Activated CD8-positive, alpha-beta memory T cell treated with anti-CD3 and anti-CD28 coated beads for 48 hours (primary cell): ENCODE data around the gene TTYH1.

Experiments
- DNase-seq, 3 experiments: peaks; one replicate each; pipeline ENCODE4 v3.0.0-alpha.2; 2020; ENCODE audit warnings: low read depth in 2 of 3, low spot score in 2 of 3

Gene TTYH1

GRCh38 chr19:54475706-54476105 lies 60.4 kb downstream of the TTYH1 start:
- no peak for DNase-seq

- no peak for DNase-seq
These were observed 62.4 kb downstream of the TTYH1 start for GRCh38 chr19:54477650-54478049.

DNA sequence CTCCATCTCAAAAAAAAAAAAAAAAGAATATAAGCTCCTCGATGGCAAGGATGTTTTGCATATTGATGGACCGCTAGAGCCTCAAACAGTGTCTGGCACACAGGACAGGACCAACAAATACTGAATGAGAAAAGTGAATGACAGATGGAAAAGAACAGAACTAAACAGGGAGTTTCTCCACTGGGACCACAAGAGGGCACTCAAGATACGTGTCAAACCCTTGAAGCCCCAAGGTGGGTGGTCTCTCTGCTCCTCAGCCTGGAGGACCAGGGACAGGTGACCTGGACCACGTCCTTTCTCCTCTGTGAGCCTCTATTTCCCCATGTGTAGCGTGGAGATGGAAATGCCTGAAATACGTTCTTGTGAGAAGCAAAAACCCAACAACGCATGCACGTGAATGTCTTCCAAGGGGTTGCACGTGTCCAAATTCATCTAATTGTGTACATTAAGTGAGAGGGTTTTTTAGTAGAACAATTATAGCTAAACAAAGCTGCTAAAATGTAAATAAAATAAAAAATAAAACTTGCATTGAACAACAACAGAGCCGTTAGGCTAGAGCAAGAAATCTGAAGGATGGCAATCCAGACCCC lies 63.5 kb downstream of the TTYH1 start:
- DNase-seq: no peak

DNA sequence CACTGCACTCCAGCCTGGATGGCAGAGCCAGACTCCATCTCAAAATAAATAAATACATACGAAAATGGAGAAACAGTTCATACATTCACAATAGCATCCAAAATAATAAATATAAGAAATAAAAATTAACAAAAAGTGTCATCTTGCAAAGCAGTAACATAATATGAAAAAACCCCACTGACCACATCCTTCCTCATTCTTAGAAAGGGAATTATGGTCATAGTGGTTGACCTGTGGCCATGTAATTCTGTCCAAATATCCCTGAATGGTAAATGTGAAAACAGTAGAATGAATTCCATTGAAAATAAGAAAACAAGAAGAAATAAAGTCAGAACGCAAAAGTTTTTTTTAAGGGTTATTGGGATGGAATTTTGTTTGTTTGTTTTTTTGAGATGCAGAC lies 64.8 kb downstream of the TTYH1 start:
- no peak for DNase-seq

DNA sequence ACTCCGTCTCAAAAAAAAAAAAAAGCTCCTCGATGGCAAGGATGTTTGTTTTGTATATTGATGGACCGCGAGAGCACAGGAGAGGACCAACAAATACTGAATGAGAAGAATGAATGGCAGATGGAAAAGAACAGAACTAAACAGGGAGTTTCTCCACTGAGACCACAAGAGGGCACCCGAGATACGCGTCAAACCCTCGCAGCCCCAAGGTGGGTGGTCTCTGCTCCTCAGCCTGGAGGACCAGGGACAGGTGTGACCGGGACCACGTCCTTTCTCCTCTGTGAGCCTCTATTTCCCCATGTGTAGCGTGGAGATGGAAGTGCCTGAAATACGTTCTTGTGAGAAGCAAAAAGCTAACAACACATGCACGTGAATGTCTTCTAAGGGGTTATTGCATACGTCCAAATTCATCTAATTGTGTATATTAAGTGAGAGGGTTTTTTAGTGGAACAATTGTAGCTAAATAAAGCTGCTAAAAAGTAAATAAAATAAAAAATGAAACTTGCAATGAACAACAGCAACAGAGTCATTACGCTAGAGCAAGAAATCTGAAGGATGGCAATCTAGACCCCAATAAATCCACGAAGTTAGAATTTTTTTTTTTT lies 66.2 kb downstream of the TTYH1 start:
- no peak for DNase-seq

DNA sequence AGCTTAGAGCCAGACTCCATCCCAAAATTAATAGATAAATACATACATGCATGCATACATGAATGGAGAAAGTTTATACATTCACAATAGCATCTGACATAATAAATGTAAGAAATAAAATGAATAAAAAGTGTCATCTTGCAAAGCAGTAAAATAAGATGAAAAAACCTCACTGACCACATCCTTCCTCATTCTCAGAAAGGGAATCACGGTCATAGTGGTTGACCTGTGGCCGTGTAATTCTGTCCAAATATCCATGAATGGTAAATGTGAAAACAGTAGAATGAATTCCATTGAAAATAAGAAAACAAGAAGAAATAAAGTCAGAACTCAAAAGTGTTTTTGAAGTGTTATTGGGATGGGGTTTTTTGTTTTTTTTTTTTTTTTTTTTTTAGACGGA lies 67.6 kb downstream of the TTYH1 start:
- no peak for DNase-seq

DNA sequence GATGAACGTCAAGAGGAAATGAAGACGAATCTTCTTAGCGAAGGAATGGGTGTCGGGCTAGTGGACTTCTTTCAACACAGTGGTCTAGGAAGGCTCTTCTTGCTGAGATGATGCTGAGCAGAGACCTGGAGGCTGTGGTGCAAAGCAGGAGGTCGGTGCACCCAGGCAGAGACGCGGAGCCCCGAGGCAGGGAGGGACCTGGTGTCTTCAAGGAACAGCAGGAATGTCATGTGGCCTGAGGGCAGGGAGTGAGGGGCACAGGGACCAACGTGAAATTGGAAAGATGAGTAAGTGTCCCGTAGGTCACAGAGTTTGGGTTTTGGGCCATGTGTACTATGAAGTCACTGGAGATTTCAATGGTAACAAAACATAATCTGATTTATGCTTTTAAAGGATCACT lies 69.2 kb downstream of the TTYH1 start:
- no peak for DNase-seq

DNA sequence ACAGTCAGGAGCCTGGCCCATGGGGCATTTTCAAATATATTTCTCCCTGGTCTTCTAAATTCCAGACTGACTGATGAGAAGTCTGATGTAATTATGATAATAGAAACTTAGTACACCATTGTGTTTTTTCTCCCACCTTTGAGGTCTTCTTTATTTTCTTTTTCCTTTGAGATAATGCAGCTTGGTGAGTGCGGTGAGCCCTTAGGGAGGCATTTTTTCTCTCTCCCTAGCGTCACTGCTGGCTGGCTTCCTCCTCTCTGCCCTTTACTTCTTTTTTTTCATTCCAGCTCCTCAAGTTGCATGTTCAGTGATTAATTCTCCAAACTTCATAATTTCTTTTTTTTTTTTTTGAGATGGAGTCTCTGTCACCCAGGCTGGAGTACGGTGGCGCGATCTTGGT lies 70.6 kb downstream of the TTYH1 start:
- no peak for DNase-seq
